GM12878 (cell line): ENCODE data around the gene TIMM8A. TPM values are rescaled to one million over a fixed set of nuclear protein-coding genes. Genes with fewer than 3 reads are reported as not detected.

Experiments used
- ASH2L ChIP-seq: fragments of 300-600, 200-600 bp; sonication (generic); IDR thresholded peaks from 2 replicates; pipeline ENCODE4 v1.6.1; 2017; ENCODE audit warnings: low read depth, mild to moderate bottlenecking, borderline replicate concordance
- ATF2 ChIP-seq: IDR thresholded peaks from 2 replicates; pipeline ENCODE4 v1.6.1; 2012; ENCODE audit warnings: low read length, inconsistent platforms
- BCLAF1 ChIP-seq: fragments of 450-650 bp; IDR thresholded peaks from 2 replicates; pipeline ENCODE4 v1.6.1; 2017; ENCODE audit warnings: antibody characterized with exemption, mild to moderate bottlenecking, moderate library complexity
- CTCF ChIP-seq, 3 experiments: IDR thresholded peaks in 2 of 3; conservative IDR thresholded peaks in 1 of 3; 2 replicates each; pipeline ENCODE4 v1.5.1; 2011; ENCODE audit warnings: low read depth in 3 of 3, low read length in 3 of 3, mild to moderate bottlenecking in 3 of 3, control low read depth in 2 of 3, moderate library complexity in 2 of 3, inconsistent platforms in 1 of 3, mixed read lengths in 1 of 3; ENCODE audit not compliant: control insufficient read depth in 2 of 3, insufficient read depth in 1 of 3; ENCODE audit errors: extremely low read depth in 1 of 3
- ETV6 ChIP-seq, 2 experiments: fragments of 450-650 bp in 1 of 2; IDR thresholded peaks in 1 of 2; conservative IDR thresholded peaks in 1 of 2; 2 replicates each; pipeline ENCODE4 v1.6.1; 2014; ENCODE audit warnings: antibody characterized with exemption in 1 of 2, borderline replicate concordance in 1 of 2, low read depth in 1 of 2, mild to moderate bottlenecking in 1 of 2, moderate library complexity in 1 of 2
- NKRF ChIP-seq: fragments of 450-650 bp; conservative IDR thresholded peaks from 2 replicates; pipeline ENCODE4 v1.6.1; 2017; ENCODE audit warnings: mild to moderate bottlenecking, moderate library complexity
- NR2C2 ChIP-seq: IDR thresholded peaks from 2 replicates; pipeline ENCODE4 v1.6.1; 2011; ENCODE audit warnings: borderline replicate concordance, low read depth; ENCODE audit not compliant: control insufficient read depth, insufficient read length
- PML ChIP-seq: IDR thresholded peaks from 2 replicates; pipeline ENCODE4 v1.6.1; 2012; ENCODE audit warnings: low read length, inconsistent platforms
- RAD21 ChIP-seq: IDR thresholded peaks from 2 replicates; pipeline ENCODE4 v1.6.1; 2011; ENCODE audit warnings: mild to moderate bottlenecking, low read depth, low read length, moderate library complexity; ENCODE audit not compliant: insufficient read depth
- REST ChIP-seq: IDR thresholded peaks from 2 replicates; pipeline ENCODE4 v1.6.1; 2012; ENCODE audit warnings: mild to moderate bottlenecking, low read depth, low read length
- SIX5 ChIP-seq: IDR thresholded peaks from 2 replicates; pipeline ENCODE4 v1.6.1; 2011; ENCODE audit warnings: mild to moderate bottlenecking, low read depth, low read length, moderate library complexity; ENCODE audit not compliant: severe bottlenecking
- SMAD5 ChIP-seq: IDR thresholded peaks from 2 replicates; pipeline ENCODE4 v1.6.1; 2016; ENCODE audit warnings: antibody characterized with exemption, low read depth
- TAF1 ChIP-seq: IDR thresholded peaks from 2 replicates; pipeline ENCODE4 v1.6.1; 2011; ENCODE audit warnings: mild to moderate bottlenecking, low read depth, low read length, borderline replicate concordance
- TARDBP ChIP-seq: IDR thresholded peaks from 2 replicates; pipeline ENCODE4 v1.6.1; 2016; ENCODE audit warnings: borderline replicate concordance
- WRNIP1 ChIP-seq: IDR thresholded peaks from 2 replicates; pipeline ENCODE4 v1.6.1; 2011; ENCODE audit warnings: low read depth, low read length, improper control_type of control experiment, borderline replicate concordance
- polyA plus RNA-seq, 11 experiments: library from polyadenylated mRNA; depleted of rRNA in 4 of 11; unstranded in 6 of 11; stranded (reverse) in 5 of 11; fragments of >200 nt; fragmentation: Nextera tagmentation in 4 of 11; fragmentation: Illumina TruSeq in 1 of 11; extraction: Ambion mirVana in 4 of 11; extraction: Trizol in 1 of 11; gene quantifications; 1 replicate in 1 of 11; 2 replicates in 10 of 11; pipeline versions ENCODE4 v1.2.1 to v1.2.3, GENCODE V29; 2011 to 2016; ENCODE audit warnings: inconsistent platforms in 2 of 11, missing spikeins in 2 of 11, low read depth in 1 of 11
- total RNA-seq, 4 experiments: library from RNA; depleted of rRNA in 3 of 4; stranded (reverse); fragments of >200 nt in 3 of 4; fragmentation: Illumina TruSeq in 1 of 4; extraction: Trizol in 1 of 4; gene quantifications; 2 replicates each; pipeline versions ENCODE4 v1.2.1 to v1.2.3, GENCODE V29; 2013 to 2021

TIMM8A gene
- total and polyA plus RNA-seq, 10 of the 15 experiments (the other 5 are each of a cell fraction or from before 2014, with no cell fraction given) = 6.7 to 92.7 (median 26.5) TPM

GRCh38 chrX:101385795-101386541 lies 37.4 kb upstream of the TIMM8A start, which contains the start of gene BTK (continued):
- TF ChIP-seq BCLAF1 = no peak
- no peak for TF ChIP-seq REST
- 0 out of 2 replicates have a peak, but pooled peaks have one; percentile 62 for TF ChIP-seq PML
- TF ChIP-seq CTCF (IDR thresholded peaks at IDR 0.05 in 2 of 3, conservative IDR thresholded peaks at IDR 0.05 in 1 of 3; ENCODE audit: control insufficient read depth in 2 of 3, extremely low read depth in 1 of 3, insufficient read depth in 1 of 3, low read depth in 3 of 3, low read length in 3 of 3) = no peak
- no peak for TF ChIP-seq ATF2
- TF ChIP-seq TARDBP = no peak
- no peak for TF ChIP-seq ASH2L
- TF ChIP-seq RAD21 = no peak
- peak; percentile 39; the same call in 1 of the 2 replicates for TF ChIP-seq SMAD5
- TF ChIP-seq WRNIP1 = no peak
- no peak for TF ChIP-seq NKRF
- TF ChIP-seq SIX5 = no peak
- TF ChIP-seq TAF1 = peak; percentile 61
- TF ChIP-seq ETV6 (conservative IDR thresholded peaks at IDR 0.05 in 1 of 2, IDR thresholded peaks at IDR 0.05 in 1 of 2; ENCODE audit: borderline replicate concordance in 1 of 2, low read depth in 1 of 2) = 0 out of 4 replicates have a peak, but pooled peaks of 1 of the 2 experiments have one; percentile 19
- no peak for TF ChIP-seq NR2C2
